Activated CD8-positive, alpha-beta T cell treated with anti-CD3 and anti-CD28 coated beads for 36 hours (primary cell): ENCODE data around the gene RNF13. TPM values are rescaled to one million over a fixed set of nuclear protein-coding genes. Genes with fewer than 3 reads are reported as not detected.
"Not testable (repeated sequence)": the region's sequence is repeated elsewhere in the genome, so short reads cannot be mapped to it uniquely, and the experiment has no call there.

Experiments
- ATAC-seq: fragments of 200-7000 bp; cut with Tn5 transposase; one replicate; pipeline ENCODE4 v1.10.0; 2021; ENCODE audit warnings: mild to moderate bottlenecking, moderate library complexity
- CTCF ChIA-PET: fragments of 350-600 bp; sonication (Branson Sonifier 250); formaldehyde crosslinking; loops from one replicate; lab custom pipeline; 2021; ENCODE audit warnings: antibody characterized with exemption; lab: Charles Lee
- POLR2A ChIA-PET: fragments of 350-600 bp; sonication (Branson Sonifier 250); formaldehyde crosslinking; loops from one replicate; lab custom pipeline; 2021; ENCODE audit warnings: antibody characterized with exemption; lab: Charles Lee
- DNase-seq: peaks from one replicate; pipeline ENCODE4 v3.0.0-alpha.2; 2020
- H3K27ac Mint-ChIP-seq: one replicate; pipeline ENCODE4 v1.8.0; 2021; ENCODE audit warnings: mild to moderate bottlenecking, mixed read lengths
- H3K27me3 Mint-ChIP-seq: one replicate; pipeline ENCODE4 v1.8.0; 2021; ENCODE audit warnings: mixed read lengths
- H3K36me3 Mint-ChIP-seq: one replicate; pipeline ENCODE4 v1.8.0; 2021; ENCODE audit warnings: low read depth, mixed read lengths
- H3K4me1 Mint-ChIP-seq: one replicate; pipeline ENCODE4 v1.8.0; 2021; ENCODE audit warnings: low read depth, mixed read lengths
- H3K4me3 Mint-ChIP-seq: one replicate; pipeline ENCODE4 v1.8.0; 2021; ENCODE audit warnings: mild to moderate bottlenecking, moderate library complexity, mixed read lengths
- H3K9me3 Mint-ChIP-seq: one replicate; pipeline ENCODE4 v1.8.0; 2021; ENCODE audit warnings: mixed read lengths
- CTCF ChIP-seq: fragments of 200-600 bp; IDR thresholded peaks from one replicate; pipeline ENCODE4 v1.8.0; 2022; ENCODE audit warnings: antibody characterized with exemption, mild to moderate bottlenecking
- intact Hi-C: fragments of 100-400 bp; cut with micrococcal nuclease; formaldehyde crosslinking; loops from one replicate; pipeline ENCODE4 v1.10.0; 2022
- total RNA-seq, 2 experiments: library from RNA; stranded (reverse); gene quantifications; one replicate each; pipeline ENCODE4 v1.2.3, GENCODE V29; 2021

Gene RNF13
- total RNA-seq, 2 experiments from 2014 or later, result 25.7 to 26.3 TPM

DNA sequence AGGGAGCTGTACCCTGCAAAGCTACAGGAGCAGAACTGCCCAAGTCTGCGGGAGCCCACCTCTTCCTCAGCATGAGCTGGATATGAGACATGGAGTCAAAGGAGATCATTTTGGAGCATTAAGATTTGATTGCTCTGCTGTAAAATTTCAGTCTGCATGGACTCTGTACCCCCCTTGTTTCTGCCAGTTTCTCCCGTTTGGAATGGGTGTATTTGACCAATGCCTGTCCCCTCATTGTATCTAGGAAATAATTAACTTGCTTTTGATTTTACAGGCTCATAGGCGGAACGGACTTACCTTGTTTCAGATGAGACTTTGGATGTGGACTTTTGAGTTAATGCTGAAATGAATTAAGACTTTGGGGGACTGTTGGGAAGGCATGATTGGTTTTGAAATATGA is 18.3 kb downstream of the RNF13 start:
- DNase-seq (no peak), ATAC-seq (no peak)
- TF ChIP-seq CTCF, result no peak
- ChIA-PET POLR2A (no interaction called here), CTCF (interaction anchor here (1.0 kb wide), 1 partner anchor 23 kb away, joined by 3 read pairs; no protein-coding TSS in a partner anchor)
- Mint-ChIP-seq H3K27me3 (no peaks in the 10 kb centered on the region), H3K4me3 (no peak overlapping the region), H3K27ac (no peak overlapping the region), H3K9me3 (peaks cover 43% of the 10 kb centered on the region), H3K36me3 (peaks cover 45% of the 10 kb centered on the region), H3K4me1 (peaks cover 2% of the 10 kb centered on the region)
- intact Hi-C loops, result no loop called here

- H3K36me3 Mint-ChIP-seq, result peaks cover 49% of the 10 kb centered on the region
- ATAC-seq (no peak), DNase-seq (no peak)
- H3K4me1 Mint-ChIP-seq, result no peaks in the 10 kb centered on the region
- no peaks in the 10 kb centered on the region for H3K27me3 Mint-ChIP-seq
- TF ChIP-seq CTCF, result no peak
- ChIA-PET CTCF (interaction anchor here (1.0 kb wide), 1 partner anchor 24 kb away, joined by 3 read pairs; no protein-coding TSS in a partner anchor), POLR2A (no interaction called here)
- intact Hi-C loops, result no loop called here
- H3K27ac Mint-ChIP-seq, result no peak overlapping the region
- peaks cover 47% of the 10 kb centered on the region for H3K9me3 Mint-ChIP-seq
- no peak overlapping the region for H3K4me3 Mint-ChIP-seq
These were observed 19.1 kb downstream of the RNF13 start for GRCh38 chr3:149832086-149832485.

- intact Hi-C loops, result no loop called here
- POLR2A ChIA-PET, result no interaction called here
- Mint-ChIP-seq H3K36me3 (peaks cover 59% of the 10 kb centered on the region), H3K27ac (no peak overlapping the region), H3K9me3 (peaks cover 57% of the 10 kb centered on the region), H3K4me1 (no peaks in the 10 kb centered on the region), H3K4me3 (no peak overlapping the region), H3K27me3 (no peaks in the 10 kb centered on the region)
- CTCF ChIA-PET, result no interaction called here
- ATAC-seq (no peak), DNase-seq (no peak)
- TF ChIP-seq CTCF, result no peak
These were observed 20.2 kb downstream of the RNF13 start for GRCh38 chr3:149833241-149833640.

- H3K27me3 Mint-ChIP-seq, ATAC-seq, CTCF ChIA-PET, intact Hi-C loops, DNase-seq, H3K4me3 Mint-ChIP-seq, POLR2A ChIA-PET, H3K27ac Mint-ChIP-seq: not testable (repeated sequence)
- H3K4me1 Mint-ChIP-seq, result peaks cover 28% of the 10 kb centered on the region
- peaks cover 36% of the 10 kb centered on the region for H3K9me3 Mint-ChIP-seq
- peaks cover 39% of the 10 kb centered on the region for H3K36me3 Mint-ChIP-seq
These were observed 25.5 kb downstream of the RNF13 start for GRCh38 chr3:149838491-149838890.

DNA sequence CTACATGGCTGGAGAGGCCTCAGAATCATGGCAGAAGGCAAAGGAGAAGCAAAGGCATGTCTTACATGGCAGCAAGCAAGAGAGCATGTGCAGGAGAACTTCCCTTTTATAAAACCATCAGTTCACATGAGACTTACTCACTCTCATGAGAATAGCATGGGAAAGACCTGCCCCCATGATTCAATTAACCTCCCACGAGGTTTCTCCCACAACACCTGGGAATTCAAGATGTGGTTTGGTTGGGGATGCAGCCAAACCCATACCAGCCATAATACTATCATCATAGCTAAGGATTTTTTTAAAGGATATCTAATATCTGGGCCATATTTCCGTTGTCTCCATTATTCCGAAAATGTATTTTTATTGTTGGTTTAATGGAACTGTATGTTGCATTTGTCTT is 26.5 kb downstream of the RNF13 start:
- Mint-ChIP-seq H3K4me1 (peaks cover 32% of the 10 kb centered on the region), H3K9me3 (peaks cover 30% of the 10 kb centered on the region), H3K36me3 (peaks cover 35% of the 10 kb centered on the region)
- intact Hi-C loops, H3K27me3 Mint-ChIP-seq, DNase-seq, H3K4me3 Mint-ChIP-seq, ATAC-seq, POLR2A ChIA-PET, H3K27ac Mint-ChIP-seq, CTCF ChIA-PET: not testable (repeated sequence)

GRCh38 chr3:149839896-149840295 is 26.9 kb downstream of the RNF13 start:
- H3K36me3 Mint-ChIP-seq, result peaks cover 31% of the 10 kb centered on the region
- TF ChIP-seq CTCF, result no peak
- peaks cover 26% of the 10 kb centered on the region for H3K9me3 Mint-ChIP-seq
- no peak for DNase-seq
- CTCF ChIA-PET, result interaction anchor here (1.4 kb wide), 1 partner anchor 16 kb away, joined by 3 read pairs; no protein-coding TSS in a partner anchor
- intact Hi-C loops, result no loop called here
- no peak for ATAC-seq
- no peaks in the 10 kb centered on the region for H3K27me3 Mint-ChIP-seq
- POLR2A ChIA-PET, result no interaction called here
- H3K4me3 Mint-ChIP-seq, result no peak overlapping the region
- H3K27ac Mint-ChIP-seq, result no peak overlapping the region
- H3K4me1 Mint-ChIP-seq, result peaks cover 34% of the 10 kb centered on the region
